ENCODE data around the gene LPP.

GRCh38 chr3:188749830-188750229 lies 595.9 kb downstream of the LPP start:
- TF ChIP-seq CTCF (IDR thresholded peaks at IDR 0.05): no peak
- TF ChIP-seq POLR2A (IDR thresholded peaks at IDR 0.05): no peak
